Fibroblast of peridontal ligament (primary cell): ENCODE measurements around the gene FAM234B.
"Not testable (repeated sequence)": the region's sequence is repeated elsewhere in the genome, so short reads cannot be mapped to it uniquely, and the experiment has no call there.

Source experiments
- DNase-seq: peaks from one replicate; pipeline ENCODE4 v3.0.0-alpha.2; 2010; ENCODE audit errors: extremely low read depth

Gene FAM234B

DNA sequence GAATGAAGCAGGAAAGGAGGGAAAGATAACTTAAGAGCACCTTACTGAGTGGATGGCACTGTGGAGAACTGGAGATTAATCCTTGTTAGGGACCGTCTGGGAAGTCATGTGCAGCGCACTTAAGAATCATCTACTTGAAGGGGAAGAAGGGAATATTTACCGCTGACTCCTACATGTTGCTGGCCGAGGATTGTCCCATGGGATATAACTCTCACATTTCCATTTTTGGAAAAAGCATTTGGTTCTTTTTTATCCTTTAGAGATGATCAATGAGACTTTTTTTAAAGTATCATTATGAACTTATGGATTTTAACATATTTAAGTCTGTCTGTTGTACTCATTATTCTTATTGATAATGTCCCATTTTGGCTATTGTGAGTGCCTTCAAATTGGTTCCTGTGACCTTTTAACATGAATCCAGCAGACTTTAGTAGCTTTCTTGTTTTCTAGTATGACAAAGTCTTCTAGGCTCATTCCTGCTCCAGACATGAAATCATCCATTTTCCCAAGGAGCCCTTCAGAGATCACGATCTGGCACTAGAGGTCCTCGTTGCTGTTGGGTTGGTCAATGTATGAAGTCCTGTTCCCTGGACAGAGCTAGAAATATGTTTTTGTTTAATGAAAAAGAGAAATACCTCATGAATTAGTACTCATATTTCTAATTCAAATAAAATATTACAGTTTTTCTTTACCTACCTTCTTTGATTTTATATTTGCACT is 20.2 kb upstream of the FAM234B start:
- DNase-seq, result peak; percentile 90

GRCh38 chr12:13024531-13024916 is 19.7 kb upstream of the FAM234B start:
- DNase-seq, result no peak

DNA sequence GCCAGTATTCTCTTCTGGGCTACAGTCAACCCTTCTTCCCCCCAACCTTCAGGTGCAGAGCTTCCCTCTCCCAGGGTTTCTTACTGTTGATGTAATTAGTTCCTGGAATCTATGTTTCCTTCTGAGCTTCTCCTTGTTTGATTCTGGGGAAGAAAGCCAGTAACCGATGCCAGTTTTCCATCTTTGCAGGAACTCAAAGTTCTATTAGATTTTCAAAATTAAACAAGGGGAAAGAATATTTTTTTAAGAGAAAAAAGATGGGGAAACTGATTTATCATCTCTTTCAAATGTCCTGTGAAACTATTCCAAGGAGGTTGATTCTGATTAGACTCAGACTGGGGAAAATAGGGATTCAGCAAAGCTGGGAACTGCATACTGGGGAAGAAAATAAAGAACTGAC is 17.9 kb upstream of the FAM234B start:
- DNase-seq, result no peak

GRCh38 chr12:13027032-13027431 is 17.1 kb upstream of the FAM234B start:
- no peak for DNase-seq

- DNase-seq, result no peak
Measured at GRCh38 chr12:13027508-13027907, 16.7 kb upstream of the FAM234B start.

- no peak for DNase-seq
Measured at GRCh38 chr12:13028825-13029570, 15.2 kb upstream of the FAM234B start.

GRCh38 chr12:13030541-13031291 is 13.5 kb upstream of the FAM234B start:
- no peak for DNase-seq

DNA sequence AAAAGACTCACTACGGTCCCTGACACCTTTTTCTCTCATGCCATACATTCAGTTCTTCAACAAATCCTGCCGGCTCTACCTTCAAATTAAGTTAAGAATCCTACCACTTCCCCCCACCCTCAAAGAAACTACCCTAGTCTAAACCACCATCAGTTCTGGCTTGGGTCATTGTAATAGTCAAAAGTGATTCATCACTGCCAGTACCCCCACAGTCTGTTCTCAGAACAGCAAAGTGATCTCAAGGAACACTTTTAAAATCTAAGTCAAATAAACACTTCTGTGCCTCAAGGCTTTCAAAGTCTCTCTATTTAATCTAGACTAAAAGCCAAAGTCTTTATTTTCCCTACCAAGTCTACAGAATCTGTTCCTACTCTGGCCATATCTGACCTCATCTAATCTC is 12.0 kb upstream of the FAM234B start:
- peak; percentile 28 for DNase-seq

- peak; percentile 49 for DNase-seq
Measured at GRCh38 chr12:13033476-13033875, 10.7 kb upstream of the FAM234B start.

GRCh38 chr12:13035335-13035734 is 8.8 kb upstream of the FAM234B start:
- DNase-seq, result not testable (repeated sequence)

DNA sequence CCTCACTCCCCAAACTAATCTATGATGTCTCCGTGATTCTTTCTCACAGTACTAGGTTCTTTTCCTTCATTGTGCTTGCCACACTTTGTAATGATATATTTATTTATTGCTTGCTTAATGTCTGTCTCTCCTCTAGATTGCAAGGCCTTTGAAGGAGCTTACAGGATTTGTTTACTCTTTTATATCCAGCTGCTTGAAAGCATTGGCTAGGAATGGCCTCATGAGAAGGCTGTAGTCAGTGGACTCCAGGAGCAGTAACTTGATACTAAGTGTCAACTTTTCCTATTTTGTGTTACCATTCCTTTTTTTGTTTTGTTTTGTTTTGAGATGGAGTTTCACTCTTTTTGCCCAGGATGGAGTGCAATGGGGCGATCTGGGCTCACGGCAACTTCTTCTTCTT is 7.3 kb upstream of the FAM234B start:
- DNase-seq, result peak; percentile 34

GRCh38 chr12:13038491-13039161 is 5.6 kb upstream of the FAM234B start:
- DNase-seq, result peak; percentile 87

GRCh38 chr12:13039328-13039956 is 4.7 kb upstream of the FAM234B start:
- DNase-seq, result no peak

- DNase-seq, result no peak
Measured at GRCh38 chr12:13041224-13041623, 3.0 kb upstream of the FAM234B start.

- DNase-seq, result no peak
Measured at GRCh38 chr12:13042666-13043230, 1.4 kb upstream of the FAM234B start.

DNA sequence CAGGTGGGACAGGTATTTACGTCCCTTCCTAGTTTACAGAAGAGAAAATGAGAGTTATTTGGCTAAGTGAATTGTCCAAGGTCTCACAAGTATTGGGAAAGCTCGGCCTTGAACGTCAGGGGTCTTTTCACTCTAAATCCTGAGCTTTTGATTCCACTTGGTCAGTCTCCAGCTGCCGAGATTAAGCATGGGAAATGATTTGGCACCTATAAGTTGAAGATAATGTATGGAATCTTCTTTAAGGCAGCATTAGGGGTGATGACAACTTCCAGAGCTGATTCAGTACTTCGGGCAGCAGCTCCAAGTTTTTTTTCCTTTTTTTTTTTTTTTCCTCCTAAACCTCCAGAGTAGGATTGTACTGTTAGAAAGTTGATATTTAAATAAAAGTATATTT is 722 bp downstream of the FAM234B start:
- DNase-seq, result peak; percentile 16

DNA sequence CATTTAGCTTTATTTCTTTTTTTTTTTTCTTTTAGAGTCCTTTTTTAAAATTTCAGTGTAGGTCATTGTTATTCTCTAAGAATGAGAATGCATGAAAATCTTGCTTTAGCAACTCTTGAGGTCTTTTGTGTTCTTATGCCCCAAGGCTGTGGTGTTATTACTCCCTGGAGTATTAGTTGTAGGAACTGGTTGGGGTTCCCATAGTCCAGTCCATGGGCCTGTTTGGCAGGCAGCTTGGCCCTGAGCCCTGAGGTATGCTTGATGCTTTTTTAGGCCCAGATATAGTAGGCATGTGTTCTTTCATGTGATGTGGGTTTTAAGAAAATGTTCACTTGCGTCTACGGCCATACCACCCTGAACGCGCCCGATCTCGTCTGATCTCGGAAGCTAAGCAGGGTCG is 1.6 kb downstream of the FAM234B start:
- no peak for DNase-seq

- no peak for DNase-seq
Measured at GRCh38 chr12:13046964-13047363, 2.8 kb downstream of the FAM234B start.

DNA sequence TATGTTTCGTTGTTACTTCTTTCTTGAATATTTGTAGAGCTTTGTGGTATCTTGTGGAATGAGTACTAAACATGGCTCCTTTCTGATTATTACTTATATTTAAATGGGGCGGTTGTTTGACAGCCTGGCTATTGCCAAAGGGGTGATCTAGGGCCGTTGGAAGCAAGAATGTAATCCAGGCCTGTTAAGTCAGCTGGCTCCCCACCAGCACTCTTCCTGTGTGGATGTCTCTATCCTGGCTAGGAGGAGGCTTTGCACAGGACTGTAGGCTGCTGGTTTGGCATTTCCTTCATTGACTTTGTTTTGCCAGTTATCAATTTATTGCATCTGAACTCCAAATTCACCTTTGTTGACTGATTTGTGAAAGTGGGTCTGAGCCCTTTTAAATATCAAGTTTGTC is 5.6 kb downstream of the FAM234B start:
- peak; percentile 48 for DNase-seq

DNA sequence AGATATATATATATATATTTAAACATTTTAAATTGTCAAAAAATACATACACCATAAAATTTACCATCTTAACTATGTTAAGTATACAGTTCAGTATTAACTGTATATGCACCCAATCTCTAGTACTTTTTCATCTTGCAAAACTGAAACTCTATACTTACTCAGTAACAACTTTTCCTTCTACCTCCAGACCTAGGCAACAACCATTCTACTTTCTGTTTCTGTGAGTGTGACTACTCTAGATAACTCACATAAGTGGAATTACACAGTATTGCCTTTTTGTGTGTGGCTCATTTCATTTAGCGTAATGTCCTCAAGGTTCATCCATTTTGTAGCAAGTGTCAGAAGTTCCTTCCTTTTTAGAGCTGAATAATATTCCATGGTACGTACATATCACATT is 8.2 kb downstream of the FAM234B start:
- no peak for DNase-seq

DNA sequence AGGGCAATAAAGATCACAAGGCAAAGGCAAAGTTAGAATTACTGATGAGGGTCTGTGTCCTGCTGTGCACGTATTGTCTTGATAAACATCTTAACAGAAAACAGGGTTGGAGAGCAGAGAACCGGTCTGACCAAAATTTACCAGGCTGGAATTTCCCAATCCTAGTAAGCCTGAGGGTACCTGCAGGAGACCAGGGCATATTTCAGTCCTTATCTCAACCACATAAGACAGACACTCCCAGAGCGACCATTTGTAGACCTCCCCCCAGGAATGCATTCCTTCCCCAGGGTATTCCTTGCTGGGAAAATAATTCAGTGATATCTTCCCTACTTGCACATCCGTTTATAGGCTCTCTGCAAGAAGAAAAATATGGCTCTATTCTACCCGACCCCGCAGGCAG is 9.4 kb downstream of the FAM234B start:
- DNase-seq, result not testable (repeated sequence)
